Activated CD8-positive, alpha-beta T cell treated with anti-CD3 and anti-CD28 coated beads, Interleukin-2, amount 10 ng/mL, durations not matched to agents 7 days and 5 days (primary cell): Measurements from ENCODE around the gene SOCS7. TPM values are rescaled to one million over a fixed set of nuclear protein-coding genes. Genes with fewer than 3 reads are reported as not detected.

Source experiments
- ATAC-seq: fragments of 150-1000 bp; cut with Tn5 transposase; one replicate; pipeline ENCODE4 v1.10.0; 2021; ENCODE audit warnings: moderate library complexity
- CTCF ChIA-PET: fragments of 350-600 bp; sonication (Branson Sonifier 250); formaldehyde crosslinking; loops from one replicate; lab custom pipeline; 2021; ENCODE audit warnings: antibody characterized with exemption; lab: Charles Lee
- POLR2A ChIA-PET: fragments of 350-600 bp; sonication (Branson Sonifier 250); formaldehyde crosslinking; loops from one replicate; lab custom pipeline; 2021; ENCODE audit warnings: antibody characterized with exemption; lab: Charles Lee
- DNase-seq: peaks from one replicate; pipeline ENCODE4 v3.0.0-alpha.2; 2020
- H3K27ac Mint-ChIP-seq: one replicate; pipeline ENCODE4 v1.8.0; 2021; ENCODE audit warnings: mild to moderate bottlenecking, mixed read lengths
- H3K27me3 Mint-ChIP-seq: one replicate; pipeline ENCODE4 v1.8.0; 2021; ENCODE audit warnings: low read depth, mixed read lengths
- H3K36me3 Mint-ChIP-seq: one replicate; pipeline ENCODE4 v1.8.0; 2021; ENCODE audit warnings: low read depth, mixed read lengths
- H3K4me1 Mint-ChIP-seq: one replicate; pipeline ENCODE4 v1.8.0; 2021; ENCODE audit warnings: low read depth, mixed read lengths
- H3K4me3 Mint-ChIP-seq: one replicate; pipeline ENCODE4 v1.8.0; 2021; ENCODE audit warnings: mild to moderate bottlenecking, mixed read lengths
- H3K9me3 Mint-ChIP-seq: one replicate; pipeline ENCODE4 v1.8.0; 2022; ENCODE audit warnings: mixed read lengths; ENCODE audit not compliant: insufficient read depth
- total RNA-seq, 2 experiments: library from RNA; stranded (reverse); gene quantifications; one replicate each; pipeline ENCODE4 v1.2.3, GENCODE V29; 2021

Gene SOCS7
- total RNA-seq, 2 experiments from 2014 or later = 13.0 to 15.3 TPM

DNA sequence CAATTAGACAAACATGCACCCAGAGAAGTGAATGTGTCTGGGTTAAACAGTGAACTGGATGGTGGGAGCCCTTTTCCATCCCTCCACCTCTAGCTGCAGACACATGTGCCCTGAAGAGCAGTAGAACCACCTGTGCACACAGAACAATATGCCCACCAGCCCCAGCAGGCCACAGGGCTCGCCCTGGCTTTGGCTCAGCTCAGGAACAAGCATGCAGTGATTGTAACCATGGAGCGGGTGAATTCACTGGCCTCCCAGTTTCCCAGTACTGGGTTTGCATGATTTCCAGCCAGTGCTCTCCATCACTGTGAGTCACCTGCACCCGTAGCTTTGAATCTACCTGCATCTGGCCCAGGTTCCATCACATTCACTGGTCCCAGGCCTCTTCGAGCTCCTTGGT, 13.1 kb upstream of the SOCS7 start:
- DNase-seq = no peak
- Mint-ChIP-seq H3K27me3 (no peaks in the 10 kb centered on the region), H3K4me1 (no peaks in the 10 kb centered on the region), H3K4me3 (no peak overlapping the region), H3K36me3 (no peaks in the 10 kb centered on the region), H3K27ac (no peak overlapping the region), H3K9me3 (no peaks in the 10 kb centered on the region)
- ChIA-PET CTCF (interaction anchor here (3.2 kb wide), 1 partner anchor 11 kb away, joined by 18 read pairs; no protein-coding TSS in a partner anchor), POLR2A (interaction anchor here (1.0 kb wide), 1 partner anchor 76 kb away, joined by 3 read pairs; no protein-coding TSS in a partner anchor)
- ATAC-seq = no peak

DNA sequence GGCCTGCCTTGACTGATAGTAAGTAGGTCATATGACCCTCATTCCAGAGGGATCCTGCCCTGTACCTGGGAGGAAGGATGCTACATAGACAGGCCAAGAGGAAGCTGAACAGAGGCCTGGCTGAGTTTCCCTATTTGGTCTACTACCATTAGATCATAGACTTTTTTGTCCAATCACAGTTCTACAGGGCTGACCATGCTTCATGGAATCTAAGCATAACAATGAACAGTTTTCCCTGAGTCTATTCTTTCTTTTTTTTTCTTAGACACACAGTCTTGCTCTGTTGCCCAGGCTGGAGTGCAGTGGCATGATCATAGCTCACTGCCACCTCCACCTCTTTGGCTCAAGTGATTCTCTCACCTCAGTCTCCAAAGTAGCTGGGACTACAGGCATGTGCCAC, 11.8 kb upstream of the SOCS7 start:
- H3K4me3 Mint-ChIP-seq = no peak overlapping the region
- H3K36me3 Mint-ChIP-seq = no peaks in the 10 kb centered on the region
- H3K4me1 Mint-ChIP-seq = no peaks in the 10 kb centered on the region
- CTCF ChIA-PET = interaction anchor here (3.2 kb wide), 1 partner anchor 10 kb away, joined by 18 read pairs; no protein-coding TSS in a partner anchor
- DNase-seq (no peak), ATAC-seq (no peak)
- H3K9me3 Mint-ChIP-seq = no peaks in the 10 kb centered on the region
- H3K27ac Mint-ChIP-seq = no peak overlapping the region
- peaks cover 2% of the 10 kb centered on the region for H3K27me3 Mint-ChIP-seq
- POLR2A ChIA-PET = no interaction called here

DNA sequence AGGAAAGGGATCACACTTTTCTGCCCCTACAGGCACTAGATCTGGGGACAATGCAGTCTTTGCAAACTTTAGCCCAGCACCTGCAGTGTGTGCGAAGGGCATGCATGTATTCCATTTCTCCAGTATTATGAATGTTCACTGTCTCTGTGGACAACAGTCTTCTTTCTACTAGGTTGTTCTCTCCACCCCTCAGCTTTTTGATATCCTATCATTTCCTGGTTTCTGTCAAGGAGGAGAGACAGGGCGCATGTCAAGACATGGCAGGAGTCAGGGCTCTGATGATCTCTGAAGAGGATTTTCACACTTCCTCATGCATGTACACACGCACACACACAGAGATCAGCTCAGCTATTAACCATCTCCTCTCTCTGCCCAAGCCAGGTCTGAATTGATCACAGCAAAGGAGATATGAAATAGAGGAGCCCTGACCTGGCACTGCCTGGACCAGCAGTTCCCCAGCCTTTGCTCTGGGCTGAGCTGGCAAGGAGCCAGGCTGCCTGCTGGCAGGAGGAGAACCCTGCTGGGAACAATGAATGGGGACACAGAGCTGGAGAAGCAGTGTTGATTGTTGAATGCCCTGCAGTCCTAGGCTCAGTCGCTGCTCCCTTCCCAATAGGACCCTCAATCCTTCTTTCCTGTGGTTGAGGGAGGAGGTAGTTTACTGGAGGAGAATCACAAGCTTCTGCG, 10.5 kb upstream of the SOCS7 start:
- H3K27me3 Mint-ChIP-seq = peaks cover 2% of the 10 kb centered on the region
- ChIA-PET CTCF (interaction anchor here (1.1 to 3.2 kb wide), 4 partner anchors 8 to 19 kb away, joined by 4 to 18 read pairs (median 7); no protein-coding TSS in a partner anchor), POLR2A (no interaction called here)
- H3K27ac Mint-ChIP-seq = no peak overlapping the region
- H3K9me3 Mint-ChIP-seq = no peaks in the 10 kb centered on the region
- H3K4me1 Mint-ChIP-seq = no peaks in the 10 kb centered on the region
- DNase-seq (no peak), ATAC-seq (no peak)
- H3K4me3 Mint-ChIP-seq = no peak overlapping the region
- no peaks in the 10 kb centered on the region for H3K36me3 Mint-ChIP-seq

DNA sequence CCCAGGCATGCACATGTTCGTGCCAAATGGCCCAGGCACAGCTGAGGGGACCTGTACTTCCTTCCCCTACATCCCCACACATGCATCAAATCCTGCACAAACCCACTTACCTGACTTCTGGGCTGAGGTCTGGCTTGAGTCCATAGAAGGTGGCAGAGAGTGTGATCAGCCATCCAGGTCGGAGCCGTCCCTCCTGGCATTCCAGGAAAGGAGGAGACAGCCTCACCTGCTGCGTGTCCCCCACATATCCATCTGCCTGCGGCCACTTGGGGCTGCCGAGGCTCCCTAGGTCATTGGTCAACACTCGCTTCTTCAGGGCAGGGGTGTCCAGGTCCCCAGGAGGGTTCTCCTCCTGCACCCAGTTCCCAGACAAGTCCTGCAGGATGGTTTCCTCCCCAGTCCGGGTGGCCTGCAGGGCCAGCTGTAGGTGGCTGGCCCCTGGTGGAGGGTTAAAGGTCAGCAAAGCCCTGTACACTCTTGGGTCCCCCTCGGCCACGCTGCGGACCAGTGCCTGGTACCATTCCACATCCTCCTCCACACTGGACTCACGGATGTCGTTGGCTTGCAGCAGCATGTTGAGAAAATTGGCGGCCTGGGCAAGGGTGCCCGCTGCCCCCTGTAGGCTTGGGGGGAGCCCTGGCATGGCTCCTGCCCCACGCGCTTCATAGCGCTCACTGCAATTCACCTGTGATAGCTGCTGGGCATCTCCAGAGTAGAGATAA, 8.6 kb upstream of the SOCS7 start:
- H3K36me3 Mint-ChIP-seq = no peaks in the 10 kb centered on the region
- no peaks in the 10 kb centered on the region for H3K4me1 Mint-ChIP-seq
- H3K4me3 Mint-ChIP-seq = no peak overlapping the region
- H3K27me3 Mint-ChIP-seq = peaks cover 2% of the 10 kb centered on the region
- DNase-seq = no peak
- ATAC-seq = no peak
- ChIA-PET CTCF (interaction anchor here (1.2 to 1.7 kb wide), 4 partner anchors 10 to 81 kb away, joined by 4 to 9 read pairs (median 5); no protein-coding TSS in a partner anchor), POLR2A (no interaction called here)
- no peak overlapping the region for H3K27ac Mint-ChIP-seq
- no peaks in the 10 kb centered on the region for H3K9me3 Mint-ChIP-seq

DNA sequence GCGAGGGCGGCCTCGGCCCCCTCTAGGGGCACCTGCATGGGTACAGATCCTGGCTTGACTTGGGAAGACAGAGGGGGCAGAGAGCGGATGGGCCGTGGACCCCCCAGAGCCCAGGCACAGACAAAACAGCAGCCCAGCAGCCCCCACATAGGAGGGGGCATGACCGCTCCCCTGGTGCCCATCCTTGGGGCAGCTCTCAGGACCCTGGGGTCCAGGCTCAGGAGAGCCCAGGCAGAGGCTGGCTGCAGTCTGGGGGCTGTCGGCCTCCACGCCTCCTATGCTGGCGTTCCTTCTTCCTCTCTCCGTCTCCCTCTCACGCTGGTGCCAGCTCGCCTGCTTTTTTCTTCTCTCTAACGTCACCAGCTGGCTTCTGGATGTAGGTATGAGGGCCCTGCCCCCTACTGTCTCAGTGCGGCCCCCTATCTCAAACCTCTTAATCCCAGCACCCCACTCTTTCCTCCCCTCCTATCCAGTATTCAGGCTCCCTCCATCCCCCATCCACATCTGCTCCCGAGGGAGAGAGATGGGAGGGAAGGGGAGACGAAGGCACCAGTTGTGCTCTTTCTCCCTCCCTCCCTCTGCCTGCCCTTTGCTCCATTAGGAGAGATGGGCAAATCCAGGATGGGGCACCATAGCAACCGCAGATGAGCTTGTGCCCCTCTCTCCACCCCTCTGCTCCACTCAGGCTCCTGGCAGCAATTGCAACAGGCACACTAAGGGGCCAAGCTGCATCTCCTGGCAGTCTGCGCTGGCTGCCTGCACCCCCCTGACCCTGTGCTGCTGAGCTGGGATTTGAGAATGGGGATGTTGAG, 7.8 kb upstream of the SOCS7 start, which contains the start of gene GPR179:
Gene GPR179, minus strand, starts transcription at position 349 of the 812 bp plus-strand sequence. Its CDS starts 167 bp downstream, at position 182.
- ATAC-seq = no peak
- CTCF ChIA-PET = interaction anchor here (1.2 kb wide), 2 partner anchors 71 to 80 kb away, joined by 4 to 5 read pairs; no protein-coding TSS in a partner anchor
- no peak within 1 kb of the TSS for H3K27ac Mint-ChIP-seq
- no peaks in the 10 kb centered on the region for H3K4me1 Mint-ChIP-seq
- H3K27me3 Mint-ChIP-seq = peaks cover 2% of the 10 kb centered on the region
- H3K9me3 Mint-ChIP-seq = no peaks in the 10 kb centered on the region
- H3K36me3 Mint-ChIP-seq = no peaks in the 10 kb centered on the region
- H3K4me3 Mint-ChIP-seq = no peak within 1 kb of the TSS
- no peak for DNase-seq
- POLR2A ChIA-PET = interaction anchor here (0.9 kb wide), 1 partner anchor 9 kb away, joined by 3 read pairs; no protein-coding TSS in a partner anchor

DNA sequence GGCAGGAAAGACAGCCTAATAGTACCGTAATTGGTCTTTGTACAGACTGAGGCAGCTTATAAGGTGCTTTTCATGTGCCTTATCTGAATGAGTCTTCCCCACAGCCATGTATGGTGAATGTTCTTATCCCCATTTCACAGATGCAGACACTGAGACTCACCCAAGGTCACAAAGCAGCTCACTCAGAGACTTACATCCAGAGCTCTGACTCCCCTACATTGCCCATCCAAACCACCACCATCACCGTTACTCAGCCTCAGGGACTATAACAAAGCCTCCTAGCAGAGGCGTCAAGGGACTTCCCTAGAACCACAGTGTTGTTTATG, 7.3 kb upstream of the SOCS7 start:
- Mint-ChIP-seq H3K36me3 (no peaks in the 10 kb centered on the region), H3K27ac (no peak overlapping the region), H3K27me3 (peaks cover 2% of the 10 kb centered on the region), H3K4me3 (no peak overlapping the region), H3K9me3 (no peaks in the 10 kb centered on the region), H3K4me1 (peaks cover 3% of the 10 kb centered on the region)
- ChIA-PET CTCF (interaction anchor here (1.2 to 2.5 kb wide), 3 partner anchors 70 to 79 kb away, joined by 4 to 10 read pairs (median 5); no protein-coding TSS in a partner anchor), POLR2A (interaction anchor here (0.9 kb wide), 1 partner anchor 9 kb away, joined by 3 read pairs; no protein-coding TSS in a partner anchor)
- ATAC-seq = no peak
- no peak for DNase-seq

DNA sequence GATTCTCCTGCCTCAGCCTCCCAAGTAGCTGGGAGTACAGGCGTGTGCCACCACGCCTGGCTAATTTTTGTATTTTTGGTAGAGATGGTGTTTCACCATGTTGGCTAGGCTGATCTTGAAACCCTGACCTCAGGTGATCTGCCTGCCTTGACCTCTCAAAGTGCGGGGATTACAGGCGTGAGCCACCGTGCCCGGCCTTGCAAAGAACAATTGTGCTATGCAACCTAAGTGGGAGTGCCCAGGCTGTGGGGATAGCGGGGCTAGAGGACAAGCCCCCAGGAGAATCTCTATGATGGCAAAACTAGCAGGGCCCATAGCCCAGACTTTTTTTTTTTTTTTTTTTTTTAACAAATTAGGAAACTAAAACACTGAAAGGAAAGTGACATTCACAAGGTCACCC, 5.9 kb upstream of the SOCS7 start:
- H3K27ac Mint-ChIP-seq = no peak overlapping the region
- DNase-seq (no peak), ATAC-seq (no peak)
- peaks cover 2% of the 10 kb centered on the region for H3K27me3 Mint-ChIP-seq
- H3K4me3 Mint-ChIP-seq = no peak overlapping the region
- peaks cover 3% of the 10 kb centered on the region for H3K4me1 Mint-ChIP-seq
- no peaks in the 10 kb centered on the region for H3K9me3 Mint-ChIP-seq
- POLR2A ChIA-PET = no interaction called here
- H3K36me3 Mint-ChIP-seq = no peaks in the 10 kb centered on the region
- CTCF ChIA-PET = interaction anchor here (1.6 to 2.5 kb wide), 2 partner anchors 13 to 68 kb away, joined by 8 to 10 read pairs; no protein-coding TSS in a partner anchor

DNA sequence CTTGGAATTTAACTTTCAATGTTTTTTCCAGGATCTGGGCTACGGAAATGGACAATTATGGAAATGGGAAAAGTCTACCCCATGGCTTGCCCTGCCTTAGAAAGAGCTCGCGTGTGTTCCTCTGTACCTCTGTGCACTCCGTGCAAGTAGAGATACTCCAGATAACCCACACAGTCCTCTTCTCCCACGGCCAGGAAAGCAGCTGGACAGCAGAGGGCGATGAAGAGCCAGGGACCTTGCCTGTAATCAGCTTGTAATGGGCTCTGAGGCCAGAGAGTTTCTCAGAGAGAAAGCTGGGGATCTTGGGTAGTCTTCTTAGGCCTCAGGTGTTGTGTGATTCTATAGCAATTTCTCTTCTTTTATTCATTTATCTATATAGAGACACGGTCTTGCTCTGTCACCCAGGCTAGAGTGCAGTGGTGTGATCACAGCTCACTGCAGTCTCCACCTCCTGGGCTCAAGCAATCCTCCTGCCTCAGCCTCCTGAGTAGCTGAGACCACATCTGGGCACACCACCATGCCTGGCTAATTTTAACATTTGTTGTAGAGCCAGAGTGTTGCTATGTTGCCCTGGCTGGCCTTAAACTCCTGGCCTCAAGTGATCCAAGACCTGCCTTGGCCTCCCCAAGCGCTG, 2.4 kb upstream of the SOCS7 start:
- ATAC-seq (peak; percentile 67), DNase-seq (peak; percentile 91)
- Mint-ChIP-seq H3K36me3 (no peaks in the 10 kb centered on the region), H3K27ac (no peak overlapping the region), H3K9me3 (no peaks in the 10 kb centered on the region), H3K27me3 (peaks cover 2% of the 10 kb centered on the region), H3K4me1 (peaks cover 23% of the 10 kb centered on the region), H3K4me3 (no peak overlapping the region)
- ChIA-PET POLR2A (interaction anchor here (1.1 kb wide), 1 partner anchor 64 kb away, joined by 3 read pairs; no protein-coding TSS in a partner anchor), CTCF (interaction anchor here (0.6 to 3.4 kb wide), 34 partner anchors 9 to 577 kb away, joined by 3 to 160 read pairs (median 8); partner anchors contain the start of gene LASP1NB)

DNA sequence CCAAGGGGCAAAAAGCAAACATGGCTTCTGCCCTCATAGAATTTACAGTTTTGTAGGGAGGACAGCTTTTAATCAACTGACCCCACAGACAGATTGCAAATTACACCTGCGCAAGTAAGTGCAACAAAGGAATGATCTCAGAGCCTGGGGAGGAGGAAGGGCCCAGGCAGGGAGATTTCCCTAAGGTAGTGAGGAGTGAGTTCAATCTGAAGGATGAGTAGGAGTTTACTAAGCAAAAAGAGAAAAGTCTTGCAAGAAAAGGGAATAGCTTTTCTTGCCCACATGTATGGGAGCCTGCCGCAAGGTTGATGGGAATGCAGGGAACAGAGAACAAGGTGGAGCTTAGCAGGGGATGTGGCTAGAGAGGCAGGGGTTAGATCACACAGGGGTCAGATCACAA, 1.6 kb upstream of the SOCS7 start:
- peaks cover 2% of the 10 kb centered on the region for H3K36me3 Mint-ChIP-seq
- no peaks in the 10 kb centered on the region for H3K9me3 Mint-ChIP-seq
- ATAC-seq (no peak), DNase-seq (no peak)
- ChIA-PET CTCF (interaction anchor here (0.9 to 3.4 kb wide), 22 partner anchors 10 to 159 kb away, joined by 4 to 160 read pairs (median 14); no protein-coding TSS in a partner anchor), POLR2A (interaction anchor here (1.1 to 1.5 kb wide), 2 partner anchors 24 to 63 kb away, joined by 3 read pairs; no protein-coding TSS in a partner anchor)
- H3K4me3 Mint-ChIP-seq = no peak overlapping the region
- no peaks in the 10 kb centered on the region for H3K27me3 Mint-ChIP-seq
- peaks cover 32% of the 10 kb centered on the region for H3K4me1 Mint-ChIP-seq
- H3K27ac Mint-ChIP-seq = no peak overlapping the region

DNA sequence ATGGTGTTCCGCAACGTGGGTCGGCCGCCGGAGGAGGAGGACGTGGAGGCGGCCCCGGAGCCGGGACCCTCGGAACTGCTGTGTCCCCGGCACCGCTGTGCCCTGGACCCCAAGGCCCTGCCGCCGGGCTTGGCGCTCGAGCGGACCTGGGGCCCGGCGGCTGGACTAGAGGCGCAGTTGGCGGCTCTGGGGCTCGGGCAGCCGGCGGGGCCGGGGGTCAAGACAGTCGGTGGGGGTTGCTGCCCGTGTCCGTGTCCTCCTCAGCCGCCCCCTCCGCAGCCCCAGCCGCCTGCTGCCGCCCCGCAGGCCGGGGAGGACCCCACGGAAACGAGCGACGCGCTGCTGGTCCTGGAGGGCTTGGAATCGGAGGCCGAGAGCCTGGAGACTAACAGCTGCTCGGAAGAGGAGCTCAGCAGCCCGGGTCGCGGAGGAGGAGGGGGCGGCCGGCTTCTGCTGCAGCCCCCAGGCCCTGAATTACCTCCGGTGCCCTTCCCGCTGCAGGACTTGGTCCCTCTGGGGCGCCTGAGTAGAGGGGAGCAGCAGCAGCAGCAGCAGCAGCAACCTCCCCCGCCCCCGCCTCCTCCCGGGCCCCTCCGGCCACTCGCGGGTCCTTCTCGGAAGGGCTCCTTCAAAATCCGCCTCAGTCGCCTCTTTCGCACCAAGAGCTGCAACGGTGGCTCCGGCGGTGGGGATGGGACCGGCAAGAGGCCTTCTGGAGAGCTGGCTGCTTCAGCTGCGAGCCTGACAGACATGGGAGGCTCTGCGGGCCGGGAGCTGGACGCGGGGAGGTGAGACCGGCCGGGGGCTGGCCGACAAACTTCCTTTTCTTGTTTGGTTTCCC, 821 bp downstream of the SOCS7 start:
- ChIA-PET CTCF (interaction anchor here (1.8 to 5.0 kb wide), 5 partner anchors 14 to 206 kb away, joined by 6 to 66 read pairs (median 8); no protein-coding TSS in a partner anchor), POLR2A (no interaction called here)
- H3K9me3 Mint-ChIP-seq = no peaks in the 10 kb centered on the region
- H3K4me3 Mint-ChIP-seq = peak overlapping the region; percentile 73
- H3K4me1 Mint-ChIP-seq = peaks cover 39% of the 10 kb centered on the region
- no peaks in the 10 kb centered on the region for H3K27me3 Mint-ChIP-seq
- ATAC-seq = peak; percentile 44
- peak overlapping the region; percentile 22 for H3K27ac Mint-ChIP-seq
- H3K36me3 Mint-ChIP-seq = peaks cover 2% of the 10 kb centered on the region
- DNase-seq = peak; percentile 34
